SK-N-SH treated with all-trans-retinoic acid at 6 μM for 48 hours (cell line): ENCODE measurements around the gene RPLP1.

Experiments
- ESRRG ChIP-seq: fragments of 250-450 bp; sonication (Bioruptor Pico); IDR thresholded peaks from 2 replicates; pipeline ENCODE4 v1.6.1; 2021; ENCODE audit warnings: mild to moderate bottlenecking
- RARB ChIP-seq: fragments of 250-450 bp; sonication (Bioruptor Pico); IDR thresholded peaks from 2 replicates; pipeline ENCODE4 v1.8.0; 2021; ENCODE audit warnings: mild to moderate bottlenecking, moderate library complexity
- SNAI2 ChIP-seq: fragments of 250-450 bp; sonication (Bioruptor Pico); IDR thresholded peaks from 2 replicates; pipeline ENCODE4 v1.5.0; 2020; ENCODE audit warnings: mild to moderate bottlenecking, moderate library complexity
- ZC3H10 ChIP-seq: fragments of 250-450 bp; sonication (Bioruptor Pico); IDR thresholded peaks from 2 replicates; pipeline ENCODE4 v1.5.1; 2021; ENCODE audit warnings: mild to moderate bottlenecking, moderate library complexity
- ZFP30 ChIP-seq: fragments of 450-650 bp; formaldehyde crosslinking; IDR thresholded peaks from 2 replicates; pipeline ENCODE4 v1.5.0; 2022; ENCODE audit warnings: mild to moderate bottlenecking, moderate library complexity
- ZNF70 ChIP-seq: fragments of 450-650 bp; formaldehyde crosslinking; IDR thresholded peaks from 2 replicates; pipeline ENCODE4 v1.5.0; 2020; ENCODE audit warnings: mild to moderate bottlenecking, moderate library complexity
- TF ChIP-seq, protein P1 (sequence below): fragments of 250-450 bp; sonication (Bioruptor Pico); IDR thresholded peaks from 2 replicates; pipeline ENCODE4 v1.8.0; 2020; ENCODE audit warnings: mild to moderate bottlenecking, moderate library complexity, borderline replicate concordance
- TF ChIP-seq, protein P2 (sequence below): fragments of 250-450 bp; sonication (Bioruptor Pico); IDR thresholded peaks from 2 replicates; pipeline ENCODE4 v1.8.0; 2021; ENCODE audit warnings: low read depth, mild to moderate bottlenecking, moderate library complexity, borderline replicate concordance
- TF ChIP-seq, protein P3 (sequence below): fragments of 250-450 bp; sonication (Bioruptor Pico); IDR thresholded peaks from 2 replicates; pipeline ENCODE4 v1.5.1; 2021; ENCODE audit warnings: mild to moderate bottlenecking, moderate library complexity

DNA sequence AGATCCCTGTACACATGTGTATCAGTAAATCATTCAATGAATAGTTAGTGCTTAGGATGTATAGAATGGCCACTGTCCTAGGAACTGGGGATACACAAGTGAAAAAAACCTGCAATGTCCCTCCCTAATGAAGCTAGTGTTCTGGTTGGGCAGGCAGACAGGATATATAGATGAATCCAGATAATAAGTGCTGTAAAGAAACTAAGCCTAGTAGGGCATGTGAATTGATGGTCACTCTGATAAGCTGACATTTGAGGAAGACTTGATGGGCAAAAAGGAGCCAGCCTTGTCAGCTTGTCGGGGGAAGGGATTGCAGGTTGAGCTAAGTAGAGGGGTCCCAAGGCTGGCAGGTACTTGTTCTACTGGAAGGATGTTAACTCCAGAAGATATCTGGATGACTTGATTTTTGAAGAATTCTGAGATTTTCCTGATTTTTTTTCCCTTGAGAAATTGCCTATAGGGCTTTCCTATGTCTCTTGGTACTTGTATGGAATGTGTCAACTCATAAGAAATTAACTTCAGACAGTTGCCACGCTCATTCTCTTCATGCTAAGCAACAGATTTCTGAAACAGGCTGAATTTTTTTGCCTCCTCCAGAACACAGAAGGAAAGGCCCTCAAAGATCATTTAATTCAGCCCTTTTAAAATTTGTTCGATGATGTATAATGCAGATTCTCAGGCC is 44.8 kb upstream of the RPLP1 start:
- TF ChIP-seq SNAI2 (CRISPR knock-in tag) (no peak), ZFP30 (CRISPR knock-in tag) (no peak), RARB (CRISPR knock-in tag) (no peak), ZC3H10 (CRISPR knock-in tag) (no peak), ZNF70 (no peak), ESRRG (CRISPR knock-in tag) (no peak)
- TF ChIP-seq, protein P1, sequence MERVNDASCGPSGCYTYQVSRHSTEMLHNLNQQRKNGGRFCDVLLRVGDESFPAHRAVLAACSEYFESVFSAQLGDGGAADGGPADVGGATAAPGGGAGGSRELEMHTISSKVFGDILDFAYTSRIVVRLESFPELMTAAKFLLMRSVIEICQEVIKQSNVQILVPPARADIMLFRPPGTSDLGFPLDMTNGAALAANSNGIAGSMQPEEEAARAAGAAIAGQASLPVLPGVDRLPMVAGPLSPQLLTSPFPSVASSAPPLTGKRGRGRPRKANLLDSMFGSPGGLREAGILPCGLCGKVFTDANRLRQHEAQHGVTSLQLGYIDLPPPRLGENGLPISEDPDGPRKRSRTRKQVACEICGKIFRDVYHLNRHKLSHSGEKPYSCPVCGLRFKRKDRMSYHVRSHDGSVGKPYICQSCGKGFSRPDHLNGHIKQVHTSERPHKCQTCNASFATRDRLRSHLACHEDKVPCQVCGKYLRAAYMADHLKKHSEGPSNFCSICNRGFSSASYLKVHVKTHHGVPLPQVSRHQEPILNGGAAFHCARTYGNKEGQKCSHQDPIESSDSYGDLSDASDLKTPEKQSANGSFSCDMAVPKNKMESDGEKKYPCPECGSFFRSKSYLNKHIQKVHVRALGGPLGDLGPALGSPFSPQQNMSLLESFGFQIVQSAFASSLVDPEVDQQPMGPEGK (CRISPR knock-in tag): no peak
- TF ChIP-seq, protein P2, sequence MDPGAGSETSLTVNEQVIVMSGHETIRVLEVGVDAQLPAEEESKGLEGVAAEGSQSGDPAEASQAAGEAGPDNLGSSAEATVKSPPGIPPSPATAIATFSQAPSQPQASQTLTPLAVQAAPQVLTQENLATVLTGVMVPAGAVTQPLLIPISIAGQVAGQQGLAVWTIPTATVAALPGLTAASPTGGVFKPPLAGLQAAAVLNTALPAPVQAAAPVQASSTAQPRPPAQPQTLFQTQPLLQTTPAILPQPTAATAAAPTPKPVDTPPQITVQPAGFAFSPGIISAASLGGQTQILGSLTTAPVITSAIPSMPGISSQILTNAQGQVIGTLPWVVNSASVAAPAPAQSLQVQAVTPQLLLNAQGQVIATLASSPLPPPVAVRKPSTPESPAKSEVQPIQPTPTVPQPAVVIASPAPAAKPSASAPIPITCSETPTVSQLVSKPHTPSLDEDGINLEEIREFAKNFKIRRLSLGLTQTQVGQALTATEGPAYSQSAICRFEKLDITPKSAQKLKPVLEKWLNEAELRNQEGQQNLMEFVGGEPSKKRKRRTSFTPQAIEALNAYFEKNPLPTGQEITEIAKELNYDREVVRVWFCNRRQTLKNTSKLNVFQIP: no peak
- TF ChIP-seq, protein P3, sequence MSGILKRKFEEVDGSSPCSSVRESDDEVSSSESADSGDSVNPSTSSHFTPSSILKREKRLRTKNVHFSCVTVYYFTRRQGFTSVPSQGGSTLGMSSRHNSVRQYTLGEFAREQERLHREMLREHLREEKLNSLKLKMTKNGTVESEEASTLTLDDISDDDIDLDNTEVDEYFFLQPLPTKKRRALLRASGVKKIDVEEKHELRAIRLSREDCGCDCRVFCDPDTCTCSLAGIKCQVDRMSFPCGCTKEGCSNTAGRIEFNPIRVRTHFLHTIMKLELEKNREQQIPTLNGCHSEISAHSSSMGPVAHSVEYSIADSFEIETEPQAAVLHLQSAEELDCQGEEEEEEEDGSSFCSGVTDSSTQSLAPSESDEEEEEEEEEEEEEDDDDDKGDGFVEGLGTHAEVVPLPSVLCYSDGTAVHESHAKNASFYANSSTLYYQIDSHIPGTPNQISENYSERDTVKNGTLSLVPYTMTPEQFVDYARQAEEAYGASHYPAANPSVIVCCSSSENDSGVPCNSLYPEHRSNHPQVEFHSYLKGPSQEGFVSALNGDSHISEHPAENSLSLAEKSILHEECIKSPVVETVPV: no peak
